ENCODE results near the gene TAF1B.
A peak's percentile ranks its signal among the peaks of the same experiment; 100 is the strongest.
"Not testable (repeated sequence)": the region's sequence is repeated elsewhere in the genome, so short reads cannot be mapped to it uniquely, and the experiment has no call there.

The TAF1B gene

DNA sequence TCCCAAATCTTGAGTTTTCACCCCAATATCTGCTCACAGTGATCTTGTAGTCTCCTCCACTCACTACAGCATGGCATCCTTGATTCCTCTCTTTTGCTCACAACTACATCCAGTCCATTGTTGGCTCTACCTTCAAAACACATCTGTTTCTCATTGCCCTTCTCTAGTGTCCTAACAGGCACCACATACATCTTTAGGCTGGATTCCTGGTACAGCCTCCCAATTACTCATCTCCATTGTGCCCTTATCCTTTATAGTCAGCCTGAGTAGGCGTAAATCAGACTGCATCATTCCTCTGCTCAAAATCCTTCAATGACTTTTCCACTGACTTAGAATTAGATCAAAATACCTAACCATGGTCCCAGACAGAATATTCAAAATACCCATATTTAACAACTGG is 10.7 kb upstream of the TAF1B start:
- TF ChIP-seq ZFX (IDR thresholded peaks at IDR 0.05; ENCODE audit: borderline replicate concordance) (no peak), CTCF (IDR thresholded peaks at IDR 0.05) (no peak)
- no peak overlapping the region for H3K27ac ChIP-seq

DNA sequence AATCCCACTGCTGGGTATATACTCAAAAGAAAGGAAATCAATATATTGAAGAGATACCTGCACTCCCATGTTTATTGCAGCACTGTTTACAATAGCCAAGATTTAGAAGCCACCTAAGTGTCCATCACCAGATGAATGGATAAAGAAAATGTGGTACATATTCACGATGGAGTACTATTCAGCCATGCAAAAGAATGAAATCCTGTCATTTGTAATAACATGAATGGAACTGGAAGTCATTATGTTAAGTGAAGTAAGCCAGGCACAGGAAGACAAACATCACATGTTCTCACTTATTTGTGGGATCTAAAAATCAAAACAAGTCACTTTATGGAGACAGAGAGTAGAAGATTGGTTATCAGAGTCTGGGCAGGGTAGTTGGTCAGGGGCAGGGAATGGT is 8.2 kb upstream of the TAF1B start:
- not testable (repeated sequence) for H3K27ac ChIP-seq

DNA sequence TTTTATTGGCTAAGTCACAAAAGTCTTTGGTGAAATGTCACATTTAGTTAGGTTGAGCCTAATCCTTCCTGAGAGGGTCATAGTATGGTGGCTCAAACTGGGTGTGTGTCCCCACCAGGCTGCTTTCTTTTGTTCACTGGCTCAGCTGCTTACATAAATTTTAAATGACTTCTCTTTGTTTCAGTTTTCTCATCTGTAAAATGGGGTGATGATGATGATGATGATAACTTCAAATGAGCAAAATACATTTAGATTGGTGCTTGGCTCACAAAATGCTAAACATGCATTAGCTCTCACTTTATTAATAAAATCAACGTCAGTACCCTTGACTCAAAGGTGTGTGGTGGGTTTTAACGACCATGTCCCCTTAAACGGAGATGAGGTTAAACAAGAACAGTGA is 7.2 kb upstream of the TAF1B start:
- H3K27ac ChIP-seq: no peak overlapping the region
- no peak for TF ChIP-seq CTCF (IDR thresholded peaks at IDR 0.05)
- no peak for TF ChIP-seq ZFX (IDR thresholded peaks at IDR 0.05; ENCODE audit: borderline replicate concordance)

GRCh38 chr2:9836517-9836916 is 6.8 kb upstream of the TAF1B start:
- no peak for TF ChIP-seq ZFX (IDR thresholded peaks at IDR 0.05; ENCODE audit: borderline replicate concordance)
- no peak for TF ChIP-seq CTCF (IDR thresholded peaks at IDR 0.05)
- H3K27ac ChIP-seq: no peak overlapping the region

DNA sequence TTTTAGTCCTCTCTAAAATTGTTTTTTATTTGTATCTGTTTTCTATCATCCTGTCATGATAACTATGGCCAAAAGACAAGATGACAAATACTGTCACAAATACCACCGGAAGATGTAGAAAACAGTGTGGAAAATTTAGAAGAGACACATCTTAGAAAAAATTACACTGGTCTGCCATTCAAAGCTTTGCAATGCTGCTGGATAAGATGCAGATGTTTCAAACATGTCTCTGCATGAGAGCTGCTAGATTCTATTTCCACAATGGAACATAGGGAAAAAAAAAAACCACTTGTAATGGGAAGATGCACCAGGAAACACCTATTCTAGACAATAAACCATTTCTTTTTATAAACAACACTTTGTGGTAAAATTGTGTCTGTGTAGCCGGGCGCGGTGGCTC is 5.8 kb upstream of the TAF1B start:
- TF ChIP-seq ZFX (IDR thresholded peaks at IDR 0.05; ENCODE audit: borderline replicate concordance) (no peak), CTCF (IDR thresholded peaks at IDR 0.05) (no peak)
- no peak overlapping the region for H3K27ac ChIP-seq

GRCh38 chr2:9838391-9838790 is 4.9 kb upstream of the TAF1B start:
- TF ChIP-seq CTCF (IDR thresholded peaks at IDR 0.05) (no peak), ZFX (IDR thresholded peaks at IDR 0.05; ENCODE audit: borderline replicate concordance) (no peak)

GRCh38 chr2:9842487-9843228 is 616 bp upstream of the TAF1B start:
- TF ChIP-seq CTCF (IDR thresholded peaks at IDR 0.05): no peak
- no peak for TF ChIP-seq ZFX (IDR thresholded peaks at IDR 0.05; ENCODE audit: borderline replicate concordance)
- peak overlapping the region; percentile 92 for H3K27ac ChIP-seq

More at GRCh38 chr2:9838391-9838790, 4.9 kb upstream of the TAF1B start:
- H3K27ac ChIP-seq: no peak overlapping the region

DNA sequence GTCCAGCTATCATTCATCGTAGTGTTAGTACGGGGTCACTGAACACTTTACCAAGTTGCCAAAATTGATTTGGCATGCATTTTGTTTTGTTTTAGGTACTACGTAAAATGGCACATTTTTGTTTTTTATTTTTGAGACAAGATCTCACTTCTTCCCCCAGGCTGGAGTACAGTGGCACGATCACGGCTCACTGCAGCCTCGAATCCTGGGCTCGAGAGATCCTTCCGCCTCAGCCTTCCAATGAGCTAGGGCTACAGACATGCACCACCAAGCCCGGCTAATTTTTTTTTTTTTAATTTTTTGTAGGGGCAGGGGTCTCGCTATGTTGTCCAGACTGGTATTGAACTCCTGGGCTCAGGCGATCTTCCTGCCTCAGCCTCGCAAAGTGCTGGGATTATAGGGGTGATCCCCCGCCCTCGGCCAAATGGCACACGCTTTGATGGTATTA is 786 bp downstream of the TAF1B start:
- H3K27ac ChIP-seq: peak overlapping the region; percentile 92
- TF ChIP-seq ZFX (IDR thresholded peaks at IDR 0.05; ENCODE audit: borderline replicate concordance) (no peak), CTCF (IDR thresholded peaks at IDR 0.05) (no peak)
